Measurements from ENCODE around the gene MYO18B. TPM values are rescaled to one million over a fixed set of nuclear protein-coding genes. Genes with fewer than 3 reads are reported as not detected.

Gene MYO18B
- total RNA-seq, 6 experiments from 2014 or later, result 0.04 to 0.56 (median 0.07) TPM; not detected in 1

DNA sequence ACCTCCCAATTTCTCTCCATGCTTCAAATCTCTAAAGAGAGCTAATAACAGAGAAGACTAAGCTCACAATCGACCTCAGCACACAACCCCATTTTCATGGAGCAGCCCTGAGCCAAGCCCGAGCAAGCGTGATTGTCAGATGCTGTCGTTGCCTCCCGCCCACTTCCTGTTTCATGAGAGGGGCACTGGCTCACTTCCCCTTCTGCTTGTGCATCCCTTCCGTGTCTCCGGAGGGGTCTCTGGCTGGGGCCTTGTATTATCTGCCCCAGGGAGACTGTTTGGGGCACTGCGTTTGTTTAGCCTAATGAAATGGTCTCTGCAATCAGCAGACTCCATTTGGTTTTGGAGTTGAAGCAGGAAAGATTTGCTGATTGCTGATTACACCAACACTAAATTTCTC, 246.0 kb downstream of the MYO18B start:
- DNase-seq, result no peak
- Histone ChIP-seq H3K4me3 (no peak overlapping the region), H3K4me1 (no peaks in the 10 kb centered on the region), H3K27me3 (no peaks in the 10 kb centered on the region), H3K9me3 (no peaks in the 10 kb centered on the region), H3K36me3 (no peaks in the 10 kb centered on the region), H3K27ac (no peak overlapping the region)
- 15% methylated on average over 8 of the region's 8 CpGs for WGBS (ENCODE audit: insufficient coverage, low coverage, low lambda C conversion rate, missing lambda C conversion rate)
- TF ChIP-seq, protein P1, sequence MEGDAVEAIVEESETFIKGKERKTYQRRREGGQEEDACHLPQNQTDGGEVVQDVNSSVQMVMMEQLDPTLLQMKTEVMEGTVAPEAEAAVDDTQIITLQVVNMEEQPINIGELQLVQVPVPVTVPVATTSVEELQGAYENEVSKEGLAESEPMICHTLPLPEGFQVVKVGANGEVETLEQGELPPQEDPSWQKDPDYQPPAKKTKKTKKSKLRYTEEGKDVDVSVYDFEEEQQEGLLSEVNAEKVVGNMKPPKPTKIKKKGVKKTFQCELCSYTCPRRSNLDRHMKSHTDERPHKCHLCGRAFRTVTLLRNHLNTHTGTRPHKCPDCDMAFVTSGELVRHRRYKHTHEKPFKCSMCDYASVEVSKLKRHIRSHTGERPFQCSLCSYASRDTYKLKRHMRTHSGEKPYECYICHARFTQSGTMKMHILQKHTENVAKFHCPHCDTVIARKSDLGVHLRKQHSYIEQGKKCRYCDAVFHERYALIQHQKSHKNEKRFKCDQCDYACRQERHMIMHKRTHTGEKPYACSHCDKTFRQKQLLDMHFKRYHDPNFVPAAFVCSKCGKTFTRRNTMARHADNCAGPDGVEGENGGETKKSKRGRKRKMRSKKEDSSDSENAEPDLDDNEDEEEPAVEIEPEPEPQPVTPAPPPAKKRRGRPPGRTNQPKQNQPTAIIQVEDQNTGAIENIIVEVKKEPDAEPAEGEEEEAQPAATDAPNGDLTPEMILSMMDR (IDR thresholded peaks at IDR 0.05), result no peak
- no peak for TF ChIP-seq POLR2A (IDR thresholded peaks at IDR 0.05)
- ATAC-seq, result no peak
- intact Hi-C loops (cut with DNase I), result no loop called here

DNA sequence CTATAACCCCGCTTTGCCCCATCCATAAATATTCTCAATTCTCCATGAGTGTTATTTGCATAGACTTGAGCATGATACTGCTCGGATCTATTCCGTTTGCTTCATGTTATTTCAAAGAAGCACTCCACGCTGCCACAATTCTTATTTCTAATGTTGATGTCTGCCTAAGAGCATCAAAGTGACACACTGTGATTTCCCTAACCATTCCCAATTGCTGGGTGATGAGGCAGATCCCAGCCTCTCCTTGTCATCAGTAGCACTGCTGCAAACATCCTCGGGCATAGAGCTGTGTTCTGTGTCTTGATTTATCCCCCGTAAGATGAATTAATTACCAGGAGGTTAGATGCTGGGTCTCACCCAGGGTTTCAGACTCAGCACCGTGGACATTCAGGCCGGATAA, 249.0 kb downstream of the MYO18B start:
- H3K36me3 ChIP-seq, result no peaks in the 10 kb centered on the region
- no peak for TF ChIP-seq POLR2A (IDR thresholded peaks at IDR 0.05)
- TF ChIP-seq, protein P1 (IDR thresholded peaks at IDR 0.05), result no peak
- DNase-seq, result no peak
- WGBS (ENCODE audit: insufficient coverage, low coverage, low lambda C conversion rate, missing lambda C conversion rate), result 41% methylated on average over 7 of the region's 8 CpGs
- no peak for ATAC-seq
- H3K4me3 ChIP-seq, result no peak overlapping the region
- intact Hi-C loops (cut with DNase I), result no loop called here
- H3K4me1 ChIP-seq, result no peaks in the 10 kb centered on the region
- H3K27me3 ChIP-seq, result no peaks in the 10 kb centered on the region
- no peaks in the 10 kb centered on the region for H3K9me3 ChIP-seq
- no peak overlapping the region for H3K27ac ChIP-seq

DNA sequence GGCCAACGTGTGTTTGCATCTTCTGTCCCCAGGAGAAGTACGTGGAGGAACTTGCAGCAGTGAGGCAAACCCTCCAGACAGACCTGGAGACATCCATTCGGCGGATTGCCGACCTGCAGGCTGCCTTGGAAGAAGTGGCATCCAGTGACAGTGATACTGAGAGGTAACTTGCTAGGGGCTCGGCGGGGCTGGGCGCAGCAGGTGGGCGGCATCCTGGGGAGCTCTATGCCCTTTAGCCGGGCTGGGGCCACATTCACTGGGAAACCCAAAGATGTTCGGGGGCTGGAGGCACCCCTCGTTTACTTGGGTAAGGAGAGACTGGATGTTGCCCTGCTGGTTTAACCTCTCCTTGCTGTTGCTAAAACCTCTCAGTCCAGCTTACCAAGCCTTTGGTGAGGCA, 250.3 kb downstream of the MYO18B start:
- WGBS (ENCODE audit: insufficient coverage, low coverage, low lambda C conversion rate, missing lambda C conversion rate), result 32% methylated on average over 3 of the region's 12 CpGs
- H3K36me3 ChIP-seq, result no peaks in the 10 kb centered on the region
- H3K9me3 ChIP-seq, result no peaks in the 10 kb centered on the region
- no peaks in the 10 kb centered on the region for H3K27me3 ChIP-seq
- H3K4me1 ChIP-seq, result no peaks in the 10 kb centered on the region
- H3K27ac ChIP-seq, result no peak overlapping the region
- no peak overlapping the region for H3K4me3 ChIP-seq
- ATAC-seq (no peak), DNase-seq (no peak)
- no peak for TF ChIP-seq POLR2A (IDR thresholded peaks at IDR 0.05)
- TF ChIP-seq, protein P1 (IDR thresholded peaks at IDR 0.05), result no peak
- intact Hi-C loops (cut with DNase I), result no loop called here

DNA sequence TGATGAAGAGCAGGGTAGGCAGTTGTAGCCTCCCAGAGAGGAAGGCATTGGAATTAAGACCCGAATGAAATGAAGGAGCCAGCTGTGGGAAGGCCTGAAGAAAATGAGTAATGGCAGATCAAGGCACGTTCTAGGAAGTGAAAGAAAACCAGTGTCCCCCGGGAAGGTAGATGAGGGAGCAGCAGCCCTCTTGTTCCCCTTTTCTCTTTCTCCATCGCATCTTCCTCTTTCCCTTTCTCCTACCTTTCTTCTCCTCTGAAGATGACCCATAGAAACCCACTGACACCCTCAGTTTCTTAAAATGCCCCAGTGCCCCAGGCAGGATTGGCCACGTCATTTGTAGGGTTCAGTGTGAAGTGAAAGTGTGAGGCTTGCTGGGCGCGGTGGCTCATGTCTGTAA, 254.7 kb downstream of the MYO18B start:
- no peak overlapping the region for H3K27ac ChIP-seq
- no peaks in the 10 kb centered on the region for H3K36me3 ChIP-seq
- H3K9me3 ChIP-seq, result no peaks in the 10 kb centered on the region
- no peak overlapping the region for H3K4me3 ChIP-seq
- H3K4me1 ChIP-seq, result no peaks in the 10 kb centered on the region
- WGBS (ENCODE audit: insufficient coverage, low coverage, low lambda C conversion rate, missing lambda C conversion rate), result 45% methylated on average over 4 of the region's 7 CpGs
- intact Hi-C loops (cut with DNase I), result no loop called here
- no peaks in the 10 kb centered on the region for H3K27me3 ChIP-seq
- no peak for DNase-seq
- no peak for TF ChIP-seq POLR2A (IDR thresholded peaks at IDR 0.05)
- TF ChIP-seq, protein P1 (IDR thresholded peaks at IDR 0.05), result no peak
- ATAC-seq, result no peak

Measured in right lobe of liver (tissue), 6 donors.